Activated CD4-positive, alpha-beta T cell treated with anti-CD3 and anti-CD28 coated beads, Interleukin-10, Interleukin-2, amounts not matched to agents 100 ng/mL and 50 ng/mL, durations not matched to agents 16 hours and 8 hours (primary cell): ENCODE measurements around the gene TRIP6.

Experiments
- DNase-seq: peaks from one replicate; pipeline ENCODE4 v3.0.0-alpha.2; 2020

TRIP6 gene

GRCh38 chr7:100867040-100867775, at the start of gene TRIP6:
TRIP6 (plus strand) TSS chr7:100867387; CDS start chr7:100867498, 111 bp downstream.
- DNase-seq: peak; percentile 78

- DNase-seq: no peak
Measured at GRCh38 chr7:100818366-100818765, 48.8 kb upstream of the TRIP6 start.

- DNase-seq: no peak
Measured at GRCh38 chr7:100818825-100819224, 48.4 kb upstream of the TRIP6 start.

- no peak for DNase-seq
Measured at GRCh38 chr7:100819586-100819985, 47.6 kb upstream of the TRIP6 start.

- no peak for DNase-seq
Measured at GRCh38 chr7:100822236-100823139, 44.7 kb upstream of the TRIP6 start.

- no peak for DNase-seq
Measured at GRCh38 chr7:100823140-100823525, 44.1 kb upstream of the TRIP6 start.

- no peak for DNase-seq
Measured at GRCh38 chr7:100823534-100823933, 43.7 kb upstream of the TRIP6 start.

DNA sequence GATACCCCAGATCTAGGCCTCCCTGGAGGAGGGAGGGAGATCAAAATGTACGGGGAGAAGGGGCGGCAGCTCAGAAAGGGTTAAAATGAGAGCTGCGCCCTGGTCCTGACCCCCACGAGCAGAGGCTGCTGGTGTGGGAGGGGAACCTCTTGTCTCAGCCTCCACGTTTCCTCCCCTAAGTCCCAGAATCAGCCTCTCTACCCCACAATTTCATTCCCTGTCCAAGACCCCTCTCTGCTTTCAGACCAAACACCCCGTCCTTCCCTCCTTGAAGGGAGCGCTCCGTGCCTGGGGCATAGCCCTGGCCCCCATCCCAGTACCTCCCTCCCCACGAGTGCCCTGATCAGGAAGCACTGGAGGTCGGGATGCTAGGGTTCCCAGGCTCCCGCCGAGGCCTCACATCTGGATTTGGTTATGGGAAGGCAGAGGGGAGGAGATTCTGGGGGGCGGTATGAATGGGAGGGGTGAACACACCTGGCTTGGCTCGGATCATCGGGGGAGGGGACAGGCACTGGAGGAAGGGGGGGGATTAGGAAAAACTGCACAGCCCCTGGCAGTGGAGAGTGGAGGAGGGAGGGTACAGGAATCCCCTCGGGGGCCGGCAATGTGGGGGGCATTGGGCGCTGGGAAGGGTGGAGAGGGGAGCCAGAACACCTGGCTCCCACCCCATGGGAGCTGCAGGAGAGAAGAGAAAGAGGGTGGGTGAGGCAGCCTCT, 42.5 kb upstream of the TRIP6 start:
- DNase-seq: no peak

GRCh38 chr7:100825215-100825671, 41.9 kb upstream of the TRIP6 start:
- DNase-seq: no peak

DNA sequence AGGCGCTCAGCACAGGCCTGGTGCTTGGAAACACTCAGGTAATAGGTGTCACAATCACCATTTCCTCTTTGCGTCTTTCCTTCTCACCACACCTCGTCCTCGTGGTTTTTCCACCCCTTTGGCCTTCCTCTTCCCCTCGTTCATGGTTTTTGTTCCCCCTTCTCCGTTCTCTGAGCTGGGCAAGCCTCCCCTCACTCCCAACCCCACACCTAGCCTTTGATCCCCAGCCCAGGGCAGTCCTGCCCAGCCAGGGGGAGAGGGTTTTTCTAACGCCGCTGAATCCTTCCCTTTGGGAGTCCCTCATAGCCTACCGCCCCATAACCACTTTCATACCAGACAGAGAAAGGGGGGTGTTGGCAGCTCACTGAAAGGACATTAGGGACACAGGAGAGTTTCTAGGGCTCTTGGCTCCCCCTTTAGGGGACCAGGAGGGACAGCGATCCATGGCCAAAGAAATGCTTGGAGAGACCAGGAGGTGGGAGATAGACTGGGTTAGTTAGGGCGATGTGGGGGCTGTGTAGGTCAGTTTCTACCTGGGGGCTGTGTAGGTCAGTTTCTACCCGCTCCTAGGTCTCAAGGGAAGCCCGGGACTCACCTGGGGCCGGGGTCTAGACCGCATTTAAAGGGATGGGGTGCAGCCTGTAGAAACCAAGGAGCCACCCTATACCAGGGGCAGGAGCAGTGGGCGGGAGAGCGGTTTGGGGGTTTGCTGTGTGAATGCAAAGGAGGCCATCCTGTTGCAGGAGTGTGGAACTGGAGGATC, 41.3 kb upstream of the TRIP6 start:
- no peak for DNase-seq

DNA sequence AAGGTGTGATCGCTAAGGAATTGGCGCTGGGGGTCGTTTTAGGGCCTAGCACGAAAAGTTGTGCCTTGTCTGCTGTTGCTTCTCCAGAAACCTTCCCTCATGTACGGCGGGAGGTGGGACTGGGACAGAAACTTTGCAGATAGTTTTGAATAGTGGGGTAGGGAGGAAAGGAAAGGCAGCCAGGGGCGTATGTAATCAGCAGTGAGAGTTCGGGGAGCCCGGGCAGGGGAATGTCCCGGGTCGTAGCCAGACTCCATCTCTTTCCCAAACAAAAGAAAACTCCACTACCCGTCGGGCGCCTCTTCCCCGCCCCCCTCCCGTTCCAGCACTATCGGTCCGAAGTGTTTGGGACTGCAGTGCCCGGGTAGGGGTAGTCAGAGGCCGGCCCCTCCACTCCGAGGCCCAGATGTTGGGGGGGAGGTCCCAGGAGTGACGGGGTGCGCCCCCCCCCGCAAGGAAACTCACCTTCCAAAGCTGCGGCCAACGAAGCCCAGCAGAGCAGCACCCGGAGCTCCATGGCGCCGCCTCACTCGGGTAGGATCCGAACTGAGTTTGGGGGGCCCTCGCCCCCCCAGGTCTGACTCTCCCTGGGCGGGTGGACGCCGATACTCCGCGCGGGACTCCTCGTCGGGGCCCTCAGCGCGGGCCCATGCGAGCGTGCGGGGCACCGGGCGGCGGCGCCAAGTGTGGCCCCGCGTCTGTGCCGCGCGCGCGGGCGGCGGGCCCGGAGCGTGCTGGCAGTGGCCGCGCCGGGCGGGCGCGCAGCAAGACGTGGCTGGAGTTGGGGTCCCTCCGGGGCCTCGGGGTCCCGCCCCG, 40.5 kb upstream of the TRIP6 start:
- DNase-seq: no peak

- no peak for DNase-seq
Measured at GRCh38 chr7:100827330-100828226, 39.6 kb upstream of the TRIP6 start, which contains the start of gene EPHB4. EPHB4 (minus strand) TSS chr7:100827523; CDS start chr7:100827030, 493 bp downstream.

DNA sequence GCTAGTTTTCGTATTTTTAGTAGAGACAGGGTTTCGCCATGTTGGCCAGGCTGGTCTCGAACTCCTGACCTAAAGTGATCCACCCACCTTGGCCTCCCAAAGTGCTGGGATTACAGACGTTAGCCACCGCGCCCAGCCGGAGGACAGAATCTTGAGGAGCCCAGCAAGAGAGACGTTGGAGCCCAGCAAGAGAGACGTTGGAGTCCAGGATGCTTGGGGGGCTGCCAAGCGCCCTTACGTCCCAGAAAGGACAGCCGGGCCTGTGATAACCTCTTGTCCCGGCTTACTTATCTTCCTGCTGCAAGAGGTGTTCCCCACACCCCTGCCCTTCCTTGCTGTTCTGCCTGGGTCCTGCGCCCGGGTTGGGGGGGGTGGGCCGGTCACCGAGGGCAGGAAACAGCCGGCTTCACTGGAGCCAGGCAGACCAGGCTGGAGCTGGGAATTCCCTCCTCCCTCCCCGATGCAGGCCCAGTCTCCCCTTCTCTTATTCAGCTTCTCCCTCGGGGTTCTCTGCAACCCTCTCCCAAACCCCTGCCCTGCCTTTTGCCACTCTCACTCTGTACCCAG, 38.0 kb upstream of the TRIP6 start:
- no peak for DNase-seq

DNA sequence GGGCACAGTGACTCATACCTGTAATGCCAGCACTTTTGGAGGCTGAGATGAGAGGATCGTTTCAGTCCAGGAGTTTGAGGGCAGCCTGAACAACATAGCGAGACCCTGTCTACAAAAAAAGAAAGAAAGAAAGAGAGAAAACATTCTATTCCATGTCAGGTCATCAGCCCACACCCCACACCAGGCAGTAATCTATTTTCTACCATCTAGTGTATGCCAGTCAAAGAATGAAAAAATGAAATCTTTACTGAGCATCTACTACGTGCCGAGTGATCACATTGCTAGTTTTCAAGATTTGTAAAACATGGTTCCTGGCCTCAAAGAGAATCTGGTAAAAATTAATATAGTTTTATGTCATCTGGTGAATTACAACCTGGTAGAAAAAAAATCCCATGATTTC, 36.8 kb upstream of the TRIP6 start:
- peak; percentile 39 for DNase-seq

DNA sequence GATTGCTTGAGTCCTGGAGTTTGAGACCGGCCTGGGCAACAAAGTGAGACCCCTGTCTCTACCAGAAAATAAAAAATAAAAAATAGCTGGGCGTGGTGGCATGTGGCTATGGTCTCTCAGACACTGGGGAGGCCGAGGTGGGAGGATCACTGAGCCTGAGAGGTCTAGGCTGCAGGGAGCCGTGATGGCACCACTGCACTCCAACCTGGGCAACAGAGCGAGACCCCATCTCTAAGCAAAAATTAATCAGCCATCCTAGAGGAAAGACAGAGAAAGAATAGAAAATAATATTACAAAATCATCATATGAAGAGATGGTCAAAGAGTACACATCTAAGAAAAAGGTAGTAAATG, 34.9 kb upstream of the TRIP6 start:
- no peak for DNase-seq

DNA sequence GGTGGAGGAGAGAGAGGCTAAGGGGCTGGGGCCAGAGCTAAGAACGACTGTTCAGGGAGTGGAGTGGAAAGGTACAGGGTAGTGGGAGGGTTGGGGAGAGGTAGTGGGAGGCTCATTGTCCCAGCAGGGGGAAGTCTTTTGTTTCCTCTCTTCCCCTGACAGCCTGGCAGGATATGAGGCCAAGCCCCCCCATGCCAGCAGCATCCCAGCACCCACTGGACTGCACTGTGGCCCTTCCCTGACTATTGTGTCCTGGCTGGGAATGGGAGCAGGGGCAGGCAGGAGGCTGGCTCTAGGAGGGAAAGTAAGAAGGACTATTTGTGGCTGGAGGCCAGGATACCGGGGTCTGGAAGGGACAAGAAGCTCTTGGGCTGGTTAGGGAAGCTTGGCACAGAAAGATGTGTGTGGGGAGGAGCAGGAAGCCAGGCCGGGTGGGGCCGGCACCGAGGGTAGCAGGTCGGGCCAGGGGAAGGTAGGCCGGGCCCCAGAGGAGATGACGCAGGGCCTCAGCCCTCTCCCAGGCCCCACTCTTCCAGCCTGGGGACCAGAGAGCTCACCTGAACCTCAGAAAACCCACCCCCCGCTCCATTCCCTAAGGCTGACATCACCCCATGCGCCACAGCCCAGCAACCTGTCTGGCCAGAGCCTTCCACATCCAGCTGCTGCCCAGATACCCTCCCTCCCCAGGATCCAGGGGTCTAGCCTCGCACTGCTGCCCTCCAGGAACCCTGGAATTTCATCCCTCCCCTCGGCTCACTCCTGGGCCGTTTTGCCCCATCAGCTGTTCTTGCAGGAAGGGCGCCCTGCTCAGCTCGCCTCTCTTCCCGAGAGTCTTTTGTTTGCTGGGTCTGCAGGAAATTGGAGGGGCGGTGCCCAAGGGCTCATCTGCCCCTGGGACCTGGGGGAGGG, 31.0 kb upstream of the TRIP6 start:
- no peak for DNase-seq

- no peak for DNase-seq
Measured at GRCh38 chr7:100836812-100837098, 30.4 kb upstream of the TRIP6 start.

- DNase-seq: peak; percentile 87
Measured at GRCh38 chr7:100837099-100837836, 29.9 kb upstream of the TRIP6 start.

DNA sequence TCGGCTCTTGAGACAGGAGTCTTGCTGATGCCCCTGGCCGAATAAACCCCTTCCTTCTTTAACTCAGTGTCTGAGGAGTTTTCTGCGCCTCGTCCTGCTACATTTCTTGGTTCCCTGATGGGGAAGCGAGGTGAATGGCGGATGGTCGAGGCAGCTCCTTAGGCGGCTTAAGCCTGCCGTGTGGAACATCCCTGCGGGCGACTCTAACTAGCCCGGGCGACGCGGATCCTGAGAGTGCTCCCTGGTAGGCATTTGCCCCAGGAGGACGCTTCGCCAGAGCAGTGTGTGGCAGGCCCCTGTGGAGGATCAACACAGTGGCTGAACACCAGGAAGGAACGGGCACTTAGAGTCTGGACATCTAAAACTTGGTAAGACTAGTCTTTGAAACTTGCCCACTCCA, 27.8 kb upstream of the TRIP6 start:
- DNase-seq: no peak
